ENCODE results near the gene LRMDA. TPM values are rescaled to one million over a fixed set of nuclear protein-coding genes. Genes with fewer than 3 reads are reported as not detected.

Gene LRMDA
- total and polyA plus RNA-seq, 10 of the 15 experiments (the other 5 are each of a cell fraction or from before 2014, with no cell fraction given), result 0.07 to 0.54 (median 0.29) TPM; not detected in 4

GRCh38 chr10:75864717-75865116 lies 433.3 kb downstream of the LRMDA start (continued):
- TF ChIP-seq WRNIP1 (IDR thresholded peaks at IDR 0.05; ENCODE audit: borderline replicate concordance, low read depth, low read length), result no peak
- TF ChIP-seq SREBF2 (IDR thresholded peaks at IDR 0.05; ENCODE audit: low read length), result no peak
- no peak for TF ChIP-seq CBX3 (IDR thresholded peaks at IDR 0.05; ENCODE audit: borderline replicate concordance, low read depth)
- no peak for TF ChIP-seq RBBP5 (conservative IDR thresholded peaks at IDR 0.05)

DNA sequence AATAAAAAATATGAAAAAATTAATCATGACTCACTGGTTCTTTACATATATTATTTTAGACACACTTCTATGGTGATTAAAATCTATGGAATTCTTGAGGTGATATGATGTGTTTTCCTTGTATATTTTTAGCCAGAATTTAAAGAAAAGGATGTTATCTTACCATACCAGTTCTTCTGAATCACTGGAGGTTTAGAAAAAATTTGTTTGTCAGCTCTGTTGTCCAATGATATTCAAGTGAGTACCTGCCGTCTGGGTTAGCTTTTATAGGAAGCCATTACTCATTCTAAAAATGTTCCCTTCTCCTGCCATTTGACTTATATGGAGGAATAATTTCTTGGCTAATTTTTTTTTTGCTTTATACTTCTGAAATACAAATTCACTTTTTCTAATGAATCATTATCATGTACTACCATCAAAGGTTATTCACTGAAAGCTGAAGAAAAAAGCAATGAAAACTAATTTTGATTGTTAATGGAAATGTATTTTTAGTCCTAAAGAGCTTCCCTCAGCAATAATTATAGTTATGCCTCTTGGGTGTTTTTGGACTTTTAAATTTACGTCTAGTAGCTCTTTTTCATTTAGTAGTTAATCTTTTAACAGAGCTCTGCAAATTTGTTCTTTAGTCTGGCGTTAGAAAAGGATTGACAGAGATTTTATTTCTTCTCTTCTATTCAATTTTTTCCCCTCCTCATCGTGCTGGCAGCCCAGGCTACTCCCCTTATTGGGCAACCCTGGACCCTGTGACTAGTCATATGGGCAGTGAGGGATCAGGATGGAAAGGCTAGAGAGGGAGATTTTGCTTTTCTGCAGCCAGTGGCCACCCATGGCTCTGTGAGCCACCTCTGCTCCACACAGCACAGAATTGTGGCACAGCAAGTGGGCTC lies 434.2 kb downstream of the LRMDA start:
- no peaks in the 10 kb centered on the region for H3K4me1 ChIP-seq (ENCODE audit: control insufficient read depth, insufficient read depth, low read length)
- ChIA-PET RAD21 (ENCODE audit: unreplicated experiment) (no interaction called here), SMC1A (ENCODE audit: uncharacterized antibody, unreplicated experiment) (interaction anchor here (1.1 to 1.9 kb wide), 4 partner anchors 8 to 39 kb away, joined by 3 to 9 read pairs (median 4); no protein-coding TSS in a partner anchor), POLR2A (no interaction called here), CTCF (interaction anchor here (1.2 to 1.6 kb wide), 2 partner anchors 12 kb away, joined by 3 to 4 read pairs; no protein-coding TSS in a partner anchor)
- no peak for ATAC-seq
- H3K4me3 ChIP-seq, result no peak overlapping the region
- in situ Hi-C loops (cut with MboI), result no loop called here
- H3K36me3 ChIP-seq (ENCODE audit: control insufficient read depth in 2 of 2, insufficient read depth in 2 of 2, low read length in 1 of 2), result no peaks in the 10 kb centered on the region
- no peak overlapping the region for H3K4me2 ChIP-seq (ENCODE audit: control insufficient read depth, insufficient read depth)
- no peak for FAIRE-seq
- no peak overlapping the region for H3K9ac ChIP-seq (ENCODE audit: control insufficient read depth, insufficient read depth, low read length)
- no peaks in the 10 kb centered on the region for H3K79me2 ChIP-seq (ENCODE audit: control insufficient read depth, insufficient read depth, low read length)
- H4K20me1 ChIP-seq (ENCODE audit: control insufficient read depth, insufficient read depth), result no peaks in the 10 kb centered on the region
- TF ChIP-seq HDGF (IDR thresholded peaks at IDR 0.05), result no peak
- TF ChIP-seq SMAD1 (IDR thresholded peaks at IDR 0.05; ENCODE audit: low read depth, partially characterized antibody), result no peak
- TF ChIP-seq SIN3A (IDR thresholded peaks at IDR 0.05; ENCODE audit: low read depth, low read length), result no peak
- TF ChIP-seq BACH1 (IDR thresholded peaks at IDR 0.05; ENCODE audit: borderline replicate concordance), result no peak
- TF ChIP-seq ZNF384 (IDR thresholded peaks at IDR 0.05; ENCODE audit: borderline replicate concordance, low read depth, low read length), result no peak
- TF ChIP-seq NFXL1 (IDR thresholded peaks at IDR 0.05; ENCODE audit: borderline replicate concordance), result no peak
- TF ChIP-seq ZNF274 (IDR thresholded peaks at IDR 0.05; ENCODE audit: insufficient read depth, insufficient read length), result no peak
- TF ChIP-seq, protein P1, sequence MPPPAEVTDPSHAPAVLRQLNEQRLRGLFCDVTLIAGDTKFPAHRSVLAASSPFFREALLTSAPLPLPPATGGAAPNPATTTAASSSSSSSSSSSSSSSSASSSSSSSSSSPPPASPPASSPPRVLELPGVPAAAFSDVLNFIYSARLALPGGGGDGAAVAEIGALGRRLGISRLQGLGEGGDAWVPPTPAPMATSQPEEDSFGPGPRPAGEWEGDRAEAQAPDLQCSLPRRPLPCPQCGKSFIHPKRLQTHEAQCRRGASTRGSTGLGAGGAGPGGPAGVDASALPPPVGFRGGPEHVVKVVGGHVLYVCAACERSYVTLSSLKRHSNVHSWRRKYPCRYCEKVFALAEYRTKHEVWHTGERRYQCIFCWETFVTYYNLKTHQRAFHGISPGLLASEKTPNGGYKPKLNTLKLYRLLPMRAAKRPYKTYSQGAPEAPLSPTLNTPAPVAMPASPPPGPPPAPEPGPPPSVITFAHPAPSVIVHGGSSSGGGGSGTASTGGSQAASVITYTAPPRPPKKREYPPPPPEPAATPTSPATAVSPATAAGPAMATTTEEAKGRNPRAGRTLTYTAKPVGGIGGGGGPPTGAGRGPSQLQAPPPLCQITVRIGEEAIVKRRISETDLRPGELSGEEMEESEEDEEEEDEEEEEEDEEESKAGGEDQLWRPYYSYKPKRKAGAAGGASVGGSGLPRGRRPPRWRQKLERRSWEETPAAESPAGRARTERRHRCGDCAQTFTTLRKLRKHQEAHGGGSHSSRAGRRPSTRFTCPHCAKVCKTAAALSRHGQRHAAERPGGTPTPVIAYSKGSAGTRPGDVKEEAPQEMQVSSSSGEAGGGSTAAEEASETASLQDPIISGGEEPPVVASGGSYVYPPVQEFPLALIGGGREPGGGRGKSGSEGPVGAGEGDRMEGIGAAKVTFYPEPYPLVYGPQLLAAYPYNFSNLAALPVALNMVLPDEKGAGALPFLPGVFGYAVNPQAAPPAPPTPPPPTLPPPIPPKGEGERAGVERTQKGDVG (CRISPR knock-in tag; IDR thresholded peaks at IDR 0.05), result no peak
- no peak for TF ChIP-seq POLR2AphosphoS5 (IDR thresholded peaks at IDR 0.05; ENCODE audit: low read length)
- no peak for TF ChIP-seq EGR1 (IDR thresholded peaks at IDR 0.05; ENCODE audit: borderline replicate concordance in 1 of 2, low read depth in 2 of 2, low read length in 2 of 2)
- no peak for TF ChIP-seq KLF5 (IDR thresholded peaks at IDR 0.05; ENCODE audit: partially characterized antibody)
- TF ChIP-seq PAX8 (IDR thresholded peaks at IDR 0.05), result no peak
- DNase-seq (ENCODE audit: low read depth, low spot score), result no peak
- 17% methylated on average over 4 of the region's 4 CpGs for WGBS (ENCODE audit: insufficient coverage, insufficient replicate concordance, low lambda C conversion rate, missing lambda C conversion rate)
- no peaks in the 10 kb centered on the region for H3K27me3 ChIP-seq (replicated peaks in 1 of 2; ENCODE audit: control insufficient read depth in 2 of 2, insufficient read depth in 2 of 2, low read length in 1 of 2)
- no TSS peak for BruUV-seq (replicated peaks)
- intact Hi-C loops (cut with micrococcal nuclease; ENCODE audit: unreplicated experiment), result no loop called here
- H3K27ac ChIP-seq (ENCODE audit: control insufficient read depth, insufficient read depth), result no peak overlapping the region
- H2AFZ ChIP-seq (ENCODE audit: control insufficient read depth, low read depth, low read length), result no peak overlapping the region
- H3K9me3 ChIP-seq (replicated peaks; ENCODE audit: control insufficient read depth, insufficient read depth, low read length), result no peaks in the 10 kb centered on the region

Measured in GM12878 (cell line).